22Rv1 (cell line): Measurements from ENCODE around the gene MRPS16.

Experiments
- ZFX ChIP-seq: fragments of 450-650 bp; IDR thresholded peaks from 2 replicates; pipeline ENCODE4 v1.6.1; 2017; ENCODE audit warnings: antibody characterized with exemption, borderline replicate concordance
- TF ChIP-seq, protein P1 (sequence below): fragments of 450-650 bp; IDR thresholded peaks from 2 replicates; pipeline ENCODE4 v1.5.1; 2017; ENCODE audit warnings: mild to moderate bottlenecking

DNA sequence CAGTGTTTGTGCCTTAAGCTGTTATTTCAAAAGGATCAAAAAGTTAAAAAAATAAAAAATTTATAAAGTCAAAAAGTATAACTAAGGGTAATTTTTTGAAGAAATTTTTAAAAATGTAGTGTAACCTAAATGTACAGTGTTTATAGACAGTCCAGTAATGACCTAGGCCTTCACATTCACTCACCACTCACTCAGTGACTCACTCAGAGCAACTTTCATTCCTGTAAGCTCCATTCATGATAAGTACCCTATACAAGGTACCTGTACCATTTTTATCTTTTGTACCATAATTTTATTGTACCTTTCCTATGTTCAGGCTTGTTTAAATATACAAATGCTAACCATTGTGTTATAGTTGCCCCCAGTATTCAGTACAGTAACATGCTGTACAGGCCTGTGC is 26.9 kb downstream of the MRPS16 start:
- TF ChIP-seq, protein P1, sequence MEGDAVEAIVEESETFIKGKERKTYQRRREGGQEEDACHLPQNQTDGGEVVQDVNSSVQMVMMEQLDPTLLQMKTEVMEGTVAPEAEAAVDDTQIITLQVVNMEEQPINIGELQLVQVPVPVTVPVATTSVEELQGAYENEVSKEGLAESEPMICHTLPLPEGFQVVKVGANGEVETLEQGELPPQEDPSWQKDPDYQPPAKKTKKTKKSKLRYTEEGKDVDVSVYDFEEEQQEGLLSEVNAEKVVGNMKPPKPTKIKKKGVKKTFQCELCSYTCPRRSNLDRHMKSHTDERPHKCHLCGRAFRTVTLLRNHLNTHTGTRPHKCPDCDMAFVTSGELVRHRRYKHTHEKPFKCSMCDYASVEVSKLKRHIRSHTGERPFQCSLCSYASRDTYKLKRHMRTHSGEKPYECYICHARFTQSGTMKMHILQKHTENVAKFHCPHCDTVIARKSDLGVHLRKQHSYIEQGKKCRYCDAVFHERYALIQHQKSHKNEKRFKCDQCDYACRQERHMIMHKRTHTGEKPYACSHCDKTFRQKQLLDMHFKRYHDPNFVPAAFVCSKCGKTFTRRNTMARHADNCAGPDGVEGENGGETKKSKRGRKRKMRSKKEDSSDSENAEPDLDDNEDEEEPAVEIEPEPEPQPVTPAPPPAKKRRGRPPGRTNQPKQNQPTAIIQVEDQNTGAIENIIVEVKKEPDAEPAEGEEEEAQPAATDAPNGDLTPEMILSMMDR: no peak
- TF ChIP-seq ZFX: no peak
